HepG2 (cell line): Measurements from ENCODE around the gene CIROP. TPM values are rescaled to one million over a fixed set of nuclear protein-coding genes. Genes with fewer than 3 reads are reported as not detected.
A peak's percentile ranks its signal among the peaks of the same experiment; 100 is the strongest.

Experiments used
- ATF7-NPFF ChIP-seq: sonication (generic); formaldehyde crosslinking; IDR thresholded peaks from 2 replicates; pipeline ENCODE4 v1.8.1; 2023; ENCODE audit warnings: mild to moderate bottlenecking, low read depth, missing genetic modification reagents, moderate library complexity
- FOXO4 ChIP-seq: sonication (generic); formaldehyde crosslinking; conservative IDR thresholded peaks from 2 replicates; pipeline ENCODE4 v1.8.1; 2023; ENCODE audit warnings: missing genetic modification reagents
- GTF2F1 ChIP-seq: fragments of 150-350 bp; IDR thresholded peaks from 2 replicates; pipeline ENCODE4 v1.6.1; 2014; ENCODE audit warnings: low read length
- HIC2 ChIP-seq: sonication (generic); formaldehyde crosslinking; IDR thresholded peaks from 2 replicates; pipeline ENCODE4 v1.9.0; 2022; ENCODE audit warnings: low read depth, missing genetic modification reagents
- HNF4A ChIP-seq: sonication (generic); formaldehyde crosslinking; IDR thresholded peaks from 2 replicates; pipeline ENCODE4 v1.4.0; 2020; ENCODE audit warnings: missing genetic modification reagents
- MED1 ChIP-seq: sonication (generic); formaldehyde crosslinking; IDR thresholded peaks from 2 replicates; pipeline ENCODE4 v1.4.0; 2020; ENCODE audit warnings: missing genetic modification reagents
- MXI1 ChIP-seq: IDR thresholded peaks from 3 replicates; pipeline ENCODE4 v1.6.1; 2012; ENCODE audit warnings: low read depth, low read length, inconsistent platforms, borderline replicate concordance
- NFE2L2 ChIP-seq: fragments of 150-350 bp; IDR thresholded peaks from 2 replicates; pipeline ENCODE4 v1.6.1; 2014; ENCODE audit warnings: low read length
- NFYB ChIP-seq: sonication (generic); formaldehyde crosslinking; IDR thresholded peaks from 2 replicates; pipeline ENCODE4 v1.4.0; 2020; ENCODE audit warnings: missing genetic modification reagents
- POGZ ChIP-seq: sonication (generic); formaldehyde crosslinking; IDR thresholded peaks from 2 replicates; pipeline ENCODE4 v1.4.0; 2020; ENCODE audit warnings: mild to moderate bottlenecking, missing genetic modification reagents
- RFXAP ChIP-seq: sonication (generic); formaldehyde crosslinking; IDR thresholded peaks from 2 replicates; pipeline ENCODE4 v1.4.0; 2020; ENCODE audit warnings: missing genetic modification reagents, borderline replicate concordance
- RXRA ChIP-seq: sonication (generic); formaldehyde crosslinking; IDR thresholded peaks from 2 replicates; pipeline ENCODE4 v1.5.1; 2020; ENCODE audit warnings: missing genetic modification reagents
- SETDB1 ChIP-seq: sonication (generic); formaldehyde crosslinking; IDR thresholded peaks from 2 replicates; pipeline ENCODE4 v1.5.1; 2020; ENCODE audit warnings: missing genetic modification reagents, mild to moderate bottlenecking, borderline replicate concordance
- TCF7 ChIP-seq: sonication (generic); IDR thresholded peaks from 2 replicates; pipeline ENCODE4 v1.6.1; 2016; ENCODE audit warnings: antibody characterized with exemption, low read depth
- YEATS2 ChIP-seq: sonication (generic); formaldehyde crosslinking; IDR thresholded peaks from 2 replicates; pipeline ENCODE4 v1.4.0; 2020; ENCODE audit warnings: missing genetic modification reagents, borderline replicate concordance
- ZNF570 ChIP-seq: sonication (generic); formaldehyde crosslinking; IDR thresholded peaks from 2 replicates; pipeline ENCODE4 v1.4.0; 2020; ENCODE audit warnings: mild to moderate bottlenecking, missing genetic modification reagents, borderline replicate concordance
- ZNF589 ChIP-seq: sonication (generic); formaldehyde crosslinking; conservative IDR thresholded peaks from 2 replicates; pipeline ENCODE4 v1.8.0; 2022; ENCODE audit warnings: mild to moderate bottlenecking, moderate library complexity, missing genetic modification reagents
- ZNF652 ChIP-seq: IDR thresholded peaks from 2 replicates; pipeline ENCODE4 v1.6.1; 2016; ENCODE audit warnings: low read depth, borderline replicate concordance
- ZSCAN30 ChIP-seq: sonication (generic); formaldehyde crosslinking; IDR thresholded peaks from 2 replicates; pipeline ENCODE4 v1.5.0; 2020; ENCODE audit warnings: mild to moderate bottlenecking, missing genetic modification reagents
- polyA plus RNA-seq, 8 experiments: library from polyadenylated mRNA; depleted of rRNA in 3 of 8; stranded (reverse) in 7 of 8; unstranded in 1 of 8; fragments of >200 nt; fragmentation: Illumina TruSeq in 4 of 8; extraction: Trizol in 4 of 8; gene quantifications; 2 replicates each; pipeline versions ENCODE4 v1.2.1 to v1.2.3, GENCODE V29; 2011 to 2016; ENCODE audit warnings: low read depth in 4 of 8, missing spikeins in 1 of 8, mixed read lengths in 1 of 8; ENCODE audit not compliant: insufficient read depth in 1 of 8
- total RNA-seq, 5 experiments: library from RNA; depleted of rRNA; stranded (reverse); fragments of >200 nt; fragmentation: Illumina TruSeq; extraction: Trizol; gene quantifications; 2 replicates each; pipeline ENCODE4 v1.2.3, GENCODE V29; 2016; ENCODE audit warnings: low read depth in 1 of 5
- TF ChIP-seq, protein P1 (sequence below): sonication (generic); formaldehyde crosslinking; IDR thresholded peaks from 2 replicates; pipeline ENCODE4 v1.4.0; 2020; ENCODE audit warnings: mild to moderate bottlenecking, missing genetic modification reagents
- TF ChIP-seq, protein P2 (sequence below): sonication (generic); formaldehyde crosslinking; IDR thresholded peaks from 2 replicates; pipeline ENCODE4 v1.4.0; 2020; ENCODE audit warnings: missing genetic modification reagents
- TF ChIP-seq, protein P3 (sequence below): sonication (generic); formaldehyde crosslinking; IDR thresholded peaks from 2 replicates; pipeline ENCODE4 v1.4.0; 2020; ENCODE audit warnings: missing genetic modification reagents; ENCODE audit errors: not compliant biosample characterization
- TF ChIP-seq, protein P4 (sequence below): sonication (generic); formaldehyde crosslinking; IDR thresholded peaks from 2 replicates; pipeline ENCODE4 v1.5.0; 2020; ENCODE audit warnings: mild to moderate bottlenecking, missing genetic modification reagents, borderline replicate concordance

The CIROP gene
- total and polyA plus RNA-seq, 2 of the 13 experiments (the other 11 are each of a cell fraction or from before 2014, with no cell fraction given): 0.07 TPM; not detected in 1

- no peak for TF ChIP-seq FOXO4 (CRISPR knock-in tag)
- TF ChIP-seq GTF2F1: no peak
- no peak for TF ChIP-seq TCF7
- TF ChIP-seq, protein P1, sequence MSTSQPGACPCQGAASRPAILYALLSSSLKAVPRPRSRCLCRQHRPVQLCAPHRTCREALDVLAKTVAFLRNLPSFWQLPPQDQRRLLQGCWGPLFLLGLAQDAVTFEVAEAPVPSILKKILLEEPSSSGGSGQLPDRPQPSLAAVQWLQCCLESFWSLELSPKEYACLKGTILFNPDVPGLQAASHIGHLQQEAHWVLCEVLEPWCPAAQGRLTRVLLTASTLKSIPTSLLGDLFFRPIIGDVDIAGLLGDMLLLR (CRISPR knock-in tag): no peak
- TF ChIP-seq ZNF652 (CRISPR knock-in tag): 0 out of 2 replicates have a peak, but pooled peaks have one; percentile 20
- TF ChIP-seq HIC2 (CRISPR knock-in tag): no peak
- TF ChIP-seq MXI1: no peak
- TF ChIP-seq SETDB1 (CRISPR knock-in tag): no peak
- no peak for TF ChIP-seq ZNF570
- no peak for TF ChIP-seq ATF7-NPFF (CRISPR knock-in tag)
- TF ChIP-seq, protein P2, sequence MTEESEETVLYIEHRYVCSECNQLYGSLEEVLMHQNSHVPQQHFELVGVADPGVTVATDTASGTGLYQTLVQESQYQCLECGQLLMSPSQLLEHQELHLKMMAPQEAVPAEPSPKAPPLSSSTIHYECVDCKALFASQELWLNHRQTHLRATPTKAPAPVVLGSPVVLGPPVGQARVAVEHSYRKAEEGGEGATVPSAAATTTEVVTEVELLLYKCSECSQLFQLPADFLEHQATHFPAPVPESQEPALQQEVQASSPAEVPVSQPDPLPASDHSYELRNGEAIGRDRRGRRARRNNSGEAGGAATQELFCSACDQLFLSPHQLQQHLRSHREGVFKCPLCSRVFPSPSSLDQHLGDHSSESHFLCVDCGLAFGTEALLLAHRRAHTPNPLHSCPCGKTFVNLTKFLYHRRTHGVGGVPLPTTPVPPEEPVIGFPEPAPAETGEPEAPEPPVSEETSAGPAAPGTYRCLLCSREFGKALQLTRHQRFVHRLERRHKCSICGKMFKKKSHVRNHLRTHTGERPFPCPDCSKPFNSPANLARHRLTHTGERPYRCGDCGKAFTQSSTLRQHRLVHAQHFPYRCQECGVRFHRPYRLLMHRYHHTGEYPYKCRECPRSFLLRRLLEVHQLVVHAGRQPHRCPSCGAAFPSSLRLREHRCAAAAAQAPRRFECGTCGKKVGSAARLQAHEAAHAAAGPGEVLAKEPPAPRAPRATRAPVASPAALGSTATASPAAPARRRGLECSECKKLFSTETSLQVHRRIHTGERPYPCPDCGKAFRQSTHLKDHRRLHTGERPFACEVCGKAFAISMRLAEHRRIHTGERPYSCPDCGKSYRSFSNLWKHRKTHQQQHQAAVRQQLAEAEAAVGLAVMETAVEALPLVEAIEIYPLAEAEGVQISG (CRISPR knock-in tag): no peak
- TF ChIP-seq, protein P3, sequence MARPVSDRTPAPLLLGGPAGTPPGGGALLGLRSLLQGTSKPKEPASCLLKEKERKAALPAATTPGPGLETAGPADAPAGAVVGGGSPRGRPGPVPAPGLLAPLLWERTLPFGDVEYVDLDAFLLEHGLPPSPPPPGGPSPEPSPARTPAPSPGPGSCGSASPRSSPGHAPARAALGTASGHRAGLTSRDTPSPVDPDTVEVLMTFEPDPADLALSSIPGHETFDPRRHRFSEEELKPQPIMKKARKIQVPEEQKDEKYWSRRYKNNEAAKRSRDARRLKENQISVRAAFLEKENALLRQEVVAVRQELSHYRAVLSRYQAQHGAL (CRISPR knock-in tag): no peak
- no peak for TF ChIP-seq NFYB (CRISPR knock-in tag)
- no peak for TF ChIP-seq POGZ (CRISPR knock-in tag)
- 0 out of 2 replicates have a peak, but pooled peaks have one; percentile 8 for TF ChIP-seq MED1 (CRISPR knock-in tag)
- TF ChIP-seq YEATS2 (CRISPR knock-in tag): no peak
- no peak for TF ChIP-seq HNF4A (CRISPR knock-in tag)
- TF ChIP-seq RFXAP (CRISPR knock-in tag): no peak
- TF ChIP-seq, protein P4, sequence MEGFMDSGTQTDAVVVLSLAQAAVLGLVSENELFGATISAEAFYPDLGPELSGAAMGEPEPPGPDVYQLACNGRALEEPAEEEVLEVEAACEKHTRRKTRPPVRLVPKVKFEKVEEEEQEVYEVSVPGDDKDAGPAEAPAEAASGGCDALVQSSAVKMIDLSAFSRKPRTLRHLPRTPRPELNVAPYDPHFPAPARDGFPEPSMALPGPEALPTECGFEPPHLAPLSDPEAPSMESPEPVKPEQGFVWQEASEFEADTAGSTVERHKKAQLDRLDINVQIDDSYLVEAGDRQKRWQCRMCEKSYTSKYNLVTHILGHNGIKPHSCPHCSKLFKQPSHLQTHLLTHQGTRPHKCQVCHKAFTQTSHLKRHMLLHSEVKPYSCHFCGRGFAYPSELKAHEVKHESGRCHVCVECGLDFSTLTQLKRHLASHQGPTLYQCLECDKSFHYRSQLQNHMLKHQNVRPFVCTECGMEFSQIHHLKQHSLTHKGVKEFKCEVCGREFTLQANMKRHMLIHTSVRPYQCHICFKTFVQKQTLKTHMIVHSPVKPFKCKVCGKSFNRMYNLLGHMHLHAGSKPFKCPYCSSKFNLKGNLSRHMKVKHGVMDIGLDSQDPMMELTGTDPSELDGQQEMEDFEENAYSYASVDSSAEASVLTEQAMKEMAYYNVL (CRISPR knock-in tag): no peak
- TF ChIP-seq NFE2L2: no peak
- TF ChIP-seq RXRA (CRISPR knock-in tag): no peak
- no peak for TF ChIP-seq ZSCAN30
- TF ChIP-seq ZNF589 (CRISPR knock-in tag): no peak
These were observed 11.3 kb downstream of the CIROP start (continued) for GRCh38 chr14:23093526-23093925.
